ENCODE data around the gene HTR2C. TPM values are rescaled to one million over a fixed set of nuclear protein-coding genes. Genes with fewer than 3 reads are reported as not detected.
"Not testable (repeated sequence)": the region's sequence is repeated elsewhere in the genome, so short reads cannot be mapped to it uniquely, and the experiment has no call there.

The HTR2C gene
- 3.4 TPM for total RNA-seq
- polyA plus RNA-seq = 0.01 TPM

DNA sequence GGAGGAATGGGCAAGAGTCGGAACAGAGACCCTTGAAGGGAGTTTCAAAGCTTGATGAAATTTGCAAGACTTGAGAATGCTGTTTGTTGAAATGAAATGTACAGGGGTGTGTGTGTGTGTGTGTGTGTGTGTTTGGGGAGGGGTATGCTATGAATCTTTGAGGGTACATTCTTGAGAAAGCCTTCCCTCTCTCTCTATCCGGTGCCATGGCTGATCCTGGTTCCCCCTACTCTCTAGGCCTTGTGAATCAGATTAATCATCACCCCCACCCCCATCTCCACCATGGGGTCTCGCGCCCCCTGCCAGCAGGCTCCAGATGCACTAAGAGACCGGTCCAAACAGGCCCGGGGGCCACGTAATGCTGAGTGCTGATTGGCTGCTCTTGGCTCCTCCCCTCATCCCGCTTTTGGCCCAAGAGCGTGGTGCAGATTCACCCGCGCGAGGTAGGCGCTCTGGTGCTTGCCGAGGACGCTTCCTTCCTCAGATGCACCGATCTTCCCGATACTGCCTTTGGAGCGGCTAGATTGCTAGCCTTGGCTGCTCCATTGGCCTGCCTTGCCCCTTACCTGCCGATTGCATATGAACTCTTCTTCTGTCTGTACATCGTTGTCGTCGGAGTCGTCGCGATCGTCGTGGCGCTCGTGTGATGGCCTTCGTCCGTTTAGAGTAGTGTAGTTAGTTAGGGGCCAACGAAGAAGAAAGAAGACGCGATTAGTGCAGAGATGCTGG lies at the start of gene HTR2C:
Gene HTR2C, plus strand, starts transcription at position 441 of the 729 bp plus-strand sequence. CDS start 142,851 bp downstream, outside the sequence.
- Histone ChIP-seq H3K36me3 (ENCODE audit: insufficient read depth) (no peaks in the 10 kb centered on the region), H3K4me1 (ENCODE audit: insufficient read depth) (no peaks in the 10 kb centered on the region), H3K4me3 (ENCODE audit: low read depth, low read length) (peak within 1 kb of the TSS; percentile 26), H3K27ac (ENCODE audit: low read depth) (no peak within 1 kb of the TSS)
- WGBS = 10% methylated on average over 34 of the region's 34 CpGs
- no peak for DNase-seq (ENCODE audit: extremely low spot score)

DNA sequence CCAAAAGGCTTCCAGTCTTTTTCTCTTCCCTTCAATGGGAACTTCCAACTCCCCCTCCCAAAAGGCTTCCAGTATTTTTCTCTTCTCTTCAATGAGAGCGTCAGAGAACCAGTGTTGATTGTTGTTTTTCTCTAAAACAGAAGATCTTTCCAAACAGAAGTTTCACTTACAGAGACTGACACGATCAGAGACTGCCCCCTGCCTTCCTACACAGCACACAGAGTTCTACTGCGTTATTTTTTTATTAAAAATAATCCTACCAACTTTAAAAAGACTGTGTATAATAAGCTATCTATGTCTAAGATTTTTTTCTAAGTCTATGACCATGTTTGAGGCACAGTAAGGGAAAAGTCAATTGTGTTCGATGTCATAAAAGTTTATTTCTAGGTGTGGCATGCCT lies 3.5 kb upstream of the HTR2C start:
- 37% methylated on average over 4 of the region's 4 CpGs for WGBS
- no peak for DNase-seq (ENCODE audit: extremely low spot score)
- no peak overlapping the region for H3K27ac ChIP-seq (ENCODE audit: low read depth)
- H3K36me3 ChIP-seq (ENCODE audit: insufficient read depth) = no peaks in the 10 kb centered on the region
- H3K4me3 ChIP-seq (ENCODE audit: low read depth, low read length) = no peak overlapping the region
- H3K4me1 ChIP-seq (ENCODE audit: insufficient read depth) = no peaks in the 10 kb centered on the region

DNA sequence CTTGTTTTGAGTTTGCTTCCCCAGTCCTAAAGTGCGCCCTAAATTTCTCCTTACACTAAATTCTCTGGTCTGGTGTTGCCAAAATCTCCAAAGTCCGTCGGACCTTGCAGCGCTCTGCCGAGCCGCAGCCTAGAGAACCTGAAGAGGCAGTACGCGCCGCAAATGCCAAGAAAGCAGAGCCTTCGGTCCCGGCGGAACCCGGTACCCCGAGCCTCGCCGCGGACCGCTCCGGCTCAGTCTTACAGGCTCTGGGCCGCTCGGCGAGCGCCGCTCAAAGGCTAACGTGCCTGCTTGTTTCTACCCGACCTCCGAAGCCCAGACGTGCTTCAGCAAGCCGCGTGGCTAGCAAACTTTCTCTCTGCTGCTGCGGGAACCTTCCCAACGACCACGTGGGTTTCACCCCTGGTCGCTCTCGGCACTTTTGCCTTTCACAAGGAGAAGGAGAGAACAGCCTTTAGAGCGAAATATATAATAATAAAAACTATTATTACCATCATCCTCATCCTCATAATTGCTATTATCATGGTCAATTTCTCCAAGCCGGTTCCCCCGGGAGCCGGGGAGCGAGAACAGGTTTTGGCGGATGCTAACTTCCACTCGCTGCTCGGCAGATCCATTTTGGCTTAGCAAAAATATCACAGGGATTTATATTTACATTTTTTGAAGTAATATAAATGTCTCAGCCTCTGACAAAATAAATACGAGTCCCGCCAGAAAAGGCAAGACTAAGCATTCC lies 2.2 kb upstream of the HTR2C start:
- no peak for DNase-seq (ENCODE audit: extremely low spot score)
- Histone ChIP-seq H3K4me1 (ENCODE audit: insufficient read depth) (no peaks in the 10 kb centered on the region), H3K36me3 (ENCODE audit: insufficient read depth) (no peaks in the 10 kb centered on the region), H3K4me3 (ENCODE audit: low read depth, low read length) (no peak overlapping the region), H3K27ac (ENCODE audit: low read depth) (no peak overlapping the region)
- 2% methylated on average over 45 of the region's 45 CpGs for WGBS

DNA sequence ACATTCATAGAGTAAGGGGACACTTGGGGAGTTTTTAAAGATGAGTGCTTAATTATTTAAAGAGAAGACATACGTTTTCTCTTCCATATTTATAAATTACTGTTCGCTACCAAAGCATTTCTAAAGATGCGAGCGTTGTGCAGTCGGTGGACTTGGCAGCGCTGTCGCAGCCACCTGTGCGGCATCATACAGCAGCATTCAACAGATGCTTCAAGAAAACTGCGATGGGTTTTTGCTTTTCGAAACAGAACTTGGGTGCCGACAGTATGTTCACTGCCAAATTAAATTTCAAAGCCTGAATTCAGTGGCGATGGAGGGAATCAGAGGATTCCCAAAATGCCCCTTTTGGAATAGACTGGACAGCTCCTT lies 1.6 kb upstream of the HTR2C start:
- H3K4me1 ChIP-seq (ENCODE audit: insufficient read depth) = no peaks in the 10 kb centered on the region
- H3K36me3 ChIP-seq (ENCODE audit: insufficient read depth) = no peaks in the 10 kb centered on the region
- DNase-seq (ENCODE audit: extremely low spot score) = no peak
- 6% methylated on average over 12 of the region's 12 CpGs for WGBS
- H3K4me3 ChIP-seq (ENCODE audit: low read depth, low read length) = no peak overlapping the region
- no peak overlapping the region for H3K27ac ChIP-seq (ENCODE audit: low read depth)

DNA sequence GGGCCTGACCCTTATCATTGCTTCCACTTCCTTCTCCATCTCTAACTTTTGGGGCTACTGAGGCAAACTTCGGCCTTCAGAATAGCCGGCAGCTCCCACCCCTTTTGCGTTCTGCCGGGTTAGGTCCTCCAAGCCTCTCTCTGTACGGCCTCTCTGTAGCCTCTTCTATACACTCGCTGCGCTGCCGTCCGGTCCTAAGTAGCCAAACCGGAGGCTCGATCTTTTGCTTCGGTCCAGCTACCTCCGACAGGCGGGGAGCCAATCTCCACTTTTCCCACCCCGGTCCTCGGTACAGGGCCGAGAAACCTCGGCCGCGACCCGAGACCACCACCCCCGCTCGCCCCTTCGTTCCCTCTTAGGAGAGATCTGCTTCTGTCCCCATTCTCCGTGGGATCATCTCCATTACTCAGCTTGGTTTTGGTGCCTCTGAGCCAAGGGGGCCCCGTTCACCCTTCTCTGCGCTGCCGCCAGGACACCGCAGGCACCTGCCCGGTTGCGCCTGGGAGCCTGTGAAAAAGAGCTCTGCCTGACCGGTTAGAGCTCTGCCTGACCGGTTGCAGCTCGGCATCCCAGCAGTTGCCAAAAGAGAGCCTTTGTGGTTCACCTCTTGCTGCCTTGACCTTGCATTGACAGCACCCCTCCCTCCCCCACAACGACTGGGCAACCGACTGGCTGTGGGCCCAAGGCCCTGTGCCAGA lies 1.0 kb upstream of the HTR2C start:
- no peak for DNase-seq (ENCODE audit: extremely low spot score)
- 16% methylated on average over 36 of the region's 36 CpGs for WGBS
- H3K4me1 ChIP-seq (ENCODE audit: insufficient read depth) = no peaks in the 10 kb centered on the region

DNA sequence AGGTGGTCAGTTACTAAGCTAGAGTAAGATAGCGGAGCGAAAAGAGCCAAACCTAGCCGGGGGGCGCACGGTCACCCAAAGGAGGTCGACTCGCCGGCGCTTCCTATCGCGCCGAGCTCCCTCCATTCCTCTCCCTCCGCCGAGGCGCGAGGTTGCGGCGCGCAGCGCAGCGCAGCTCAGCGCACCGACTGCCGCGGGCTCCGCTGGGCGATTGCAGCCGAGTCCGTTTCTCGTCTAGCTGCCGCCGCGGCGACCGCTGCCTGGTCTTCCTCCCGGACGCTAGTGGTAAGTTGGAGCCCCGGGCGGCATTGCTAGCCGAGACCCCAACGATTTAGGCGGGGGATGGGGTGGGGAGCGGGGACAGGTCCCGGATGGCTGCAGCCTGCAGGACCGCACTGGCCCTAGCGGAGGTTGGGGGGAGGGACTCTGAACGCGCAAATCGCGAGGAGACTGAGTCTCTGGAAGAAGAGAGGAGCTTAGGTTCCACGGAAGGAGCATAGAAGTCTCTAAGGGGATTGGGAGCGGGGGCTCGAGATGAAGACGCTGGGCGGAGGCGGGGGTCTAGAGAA lies 573 bp downstream of the HTR2C start:
- Histone ChIP-seq H3K27ac (ENCODE audit: low read depth) (no peak overlapping the region), H3K4me1 (ENCODE audit: insufficient read depth) (no peaks in the 10 kb centered on the region), H3K4me3 (ENCODE audit: low read depth, low read length) (peak overlapping the region; percentile 26), H3K36me3 (ENCODE audit: insufficient read depth) (no peaks in the 10 kb centered on the region)
- under 1% methylated on average over 56 of the region's 56 CpGs for WGBS
- DNase-seq (ENCODE audit: extremely low spot score) = no peak

More for the DNA sequence above, 1.0 kb upstream of the HTR2C start:
- no peak overlapping the region for H3K27ac ChIP-seq (ENCODE audit: low read depth)
- H3K36me3 ChIP-seq (ENCODE audit: insufficient read depth) = no peaks in the 10 kb centered on the region
- H3K4me3 ChIP-seq (ENCODE audit: low read depth, low read length) = no peak overlapping the region

DNA sequence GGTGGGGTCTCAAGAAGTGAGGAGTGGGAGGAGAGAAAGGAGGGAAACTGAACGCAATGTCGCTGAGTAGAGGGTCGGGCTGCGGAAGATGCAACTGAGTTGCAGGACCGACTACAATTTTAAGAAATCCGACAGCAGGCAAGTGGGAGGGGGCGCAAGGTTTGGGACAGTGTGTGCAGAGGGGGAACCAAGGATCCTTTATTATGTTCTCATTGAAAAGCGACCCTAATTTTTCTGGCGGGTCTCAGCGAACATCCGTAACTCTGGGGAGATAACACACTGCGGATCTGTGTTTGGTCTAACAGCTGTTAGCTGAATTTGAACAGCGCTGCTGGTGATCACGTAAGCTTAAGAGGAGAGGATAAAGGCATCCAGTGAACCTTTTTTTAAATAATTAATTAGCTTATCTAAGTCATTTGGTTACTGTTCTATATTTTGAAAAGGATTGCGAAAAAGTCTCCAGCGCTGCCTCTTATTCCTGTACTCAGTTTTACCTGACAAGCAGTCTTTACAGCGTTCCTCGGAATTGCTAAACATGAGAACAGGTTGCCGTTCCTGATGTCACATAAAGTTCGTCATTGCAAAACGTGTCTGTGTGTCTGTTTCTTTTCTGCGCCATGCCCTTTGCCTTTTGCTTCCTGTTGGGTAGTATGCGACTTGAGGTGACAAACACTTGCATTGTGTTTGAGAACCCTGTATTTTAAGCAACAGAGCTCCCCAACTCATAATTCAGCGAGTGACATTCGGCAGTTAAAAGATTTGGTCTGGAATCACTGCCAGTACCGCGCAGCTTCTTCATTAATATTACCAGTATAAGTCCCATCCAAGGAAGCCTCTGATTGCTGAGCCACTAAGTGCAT lies 1.3 kb downstream of the HTR2C start:
- no peak for DNase-seq (ENCODE audit: extremely low spot score)
- Histone ChIP-seq H3K27ac (ENCODE audit: low read depth) (no peak overlapping the region), H3K4me1 (ENCODE audit: insufficient read depth) (no peaks in the 10 kb centered on the region), H3K36me3 (ENCODE audit: insufficient read depth) (no peaks in the 10 kb centered on the region), H3K4me3 (ENCODE audit: low read depth, low read length) (no peak overlapping the region)
- 6% methylated on average over 27 of the region's 27 CpGs for WGBS

DNA sequence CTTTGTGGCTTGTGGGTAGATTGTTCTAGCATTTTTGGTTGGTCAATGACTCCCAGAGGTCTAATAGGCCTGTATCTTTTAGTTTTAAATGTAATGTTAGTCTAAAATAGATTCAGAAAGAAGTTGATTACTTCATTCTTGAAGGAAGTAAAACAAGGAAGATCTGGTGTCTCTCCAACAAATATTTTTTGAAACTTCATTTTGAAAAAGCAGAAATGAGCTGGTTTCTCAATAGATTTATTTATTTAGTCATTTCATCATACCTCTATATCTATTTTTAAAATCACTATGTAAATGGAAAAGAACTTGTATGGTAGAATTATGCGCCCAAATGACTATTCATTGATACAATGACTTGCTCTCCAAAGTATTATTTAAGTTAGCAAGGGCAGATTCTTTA lies 7.2 kb downstream of the HTR2C start:
- Histone ChIP-seq H3K27ac (ENCODE audit: low read depth) (no peak overlapping the region), H3K4me1 (ENCODE audit: insufficient read depth) (no peaks in the 10 kb centered on the region), H3K4me3 (ENCODE audit: low read depth, low read length) (no peak overlapping the region), H3K36me3 (ENCODE audit: insufficient read depth) (no peaks in the 10 kb centered on the region)
- DNase-seq (ENCODE audit: extremely low spot score) = no peak
- whole genome bisulfite sequencing = 95% methylated on average over 1 of the region's 1 CpG

DNA sequence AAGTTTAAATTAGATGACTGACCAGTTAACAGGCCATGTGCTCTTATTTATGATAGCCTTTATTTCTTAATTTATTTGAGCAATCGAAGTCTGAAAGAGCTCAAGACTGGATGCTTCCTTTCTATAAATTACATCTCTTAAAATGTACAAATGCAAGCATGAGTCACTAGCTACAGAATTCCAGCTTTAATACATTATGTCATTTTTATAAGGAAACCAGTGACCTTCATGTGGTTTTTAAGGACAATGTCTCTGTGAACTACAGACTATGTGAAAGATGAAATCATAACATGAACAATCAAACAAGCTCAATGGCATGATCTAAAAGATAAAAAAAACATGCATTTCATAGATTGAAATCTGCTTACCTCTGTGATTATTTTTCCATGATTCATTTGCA lies 15.4 kb downstream of the HTR2C start:
- no peaks in the 10 kb centered on the region for H3K4me1 ChIP-seq (ENCODE audit: insufficient read depth)
- no peak overlapping the region for H3K27ac ChIP-seq (ENCODE audit: low read depth)
- DNase-seq (ENCODE audit: extremely low spot score) = no peak
- 44% methylated on average over 1 of the region's 1 CpG for WGBS
- no peaks in the 10 kb centered on the region for H3K36me3 ChIP-seq (ENCODE audit: insufficient read depth)
- H3K4me3 ChIP-seq (ENCODE audit: low read depth, low read length) = no peak overlapping the region

DNA sequence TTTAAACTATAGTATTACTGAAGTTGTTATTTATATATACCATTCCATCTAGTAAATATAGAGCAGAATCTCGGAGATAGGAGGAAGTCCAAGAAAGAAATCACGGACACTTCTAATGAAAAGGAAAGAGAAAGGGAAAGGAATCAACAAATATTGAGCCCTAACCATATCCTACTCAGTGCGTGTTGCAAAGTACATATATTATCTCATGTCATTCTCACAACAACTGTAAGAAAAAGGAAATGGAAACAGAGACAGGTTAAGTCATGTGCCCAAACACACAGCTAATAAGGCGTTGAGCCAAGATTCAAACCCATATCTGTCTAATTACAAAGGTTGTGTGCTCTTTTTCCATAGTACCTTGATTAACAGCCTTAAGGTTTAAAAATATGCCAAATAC lies 16.0 kb downstream of the HTR2C start:
- H3K36me3 ChIP-seq (ENCODE audit: insufficient read depth) = no peaks in the 10 kb centered on the region
- H3K4me1 ChIP-seq (ENCODE audit: insufficient read depth) = no peaks in the 10 kb centered on the region
- 54% methylated on average over 4 of the region's 4 CpGs for WGBS
- H3K27ac ChIP-seq (ENCODE audit: low read depth) = no peak overlapping the region
- no peak overlapping the region for H3K4me3 ChIP-seq (ENCODE audit: low read depth, low read length)
- no peak for DNase-seq (ENCODE audit: extremely low spot score)

DNA sequence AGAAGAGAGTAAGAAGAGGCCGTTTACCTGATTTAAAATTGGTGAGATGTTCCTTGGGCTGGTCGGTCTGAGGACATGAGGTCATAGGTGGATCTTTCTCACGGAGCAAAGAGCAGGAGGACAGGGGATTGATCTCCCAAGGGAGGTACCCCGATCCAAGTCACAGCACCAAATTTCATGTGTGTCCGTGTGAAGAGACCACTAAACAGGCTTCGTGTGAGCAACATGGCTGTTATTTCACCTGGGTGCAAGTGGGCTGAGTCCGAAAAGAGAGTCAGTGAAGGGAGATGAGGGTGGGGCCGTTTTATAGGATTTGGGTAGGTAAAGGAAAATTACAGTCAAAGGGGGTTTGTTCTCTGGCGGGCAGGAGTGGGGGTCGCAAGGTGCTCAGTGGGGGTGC lies 22.7 kb downstream of the HTR2C start:
- 81% methylated on average over 8 of the region's 10 CpGs for whole genome bisulfite sequencing
- H3K36me3 ChIP-seq (ENCODE audit: insufficient read depth); H3K4me3 ChIP-seq (ENCODE audit: low read depth, low read length); DNase-seq (ENCODE audit: extremely low spot score); H3K4me1 ChIP-seq (ENCODE audit: insufficient read depth); H3K27ac ChIP-seq (ENCODE audit: low read depth): not testable (repeated sequence)

DNA sequence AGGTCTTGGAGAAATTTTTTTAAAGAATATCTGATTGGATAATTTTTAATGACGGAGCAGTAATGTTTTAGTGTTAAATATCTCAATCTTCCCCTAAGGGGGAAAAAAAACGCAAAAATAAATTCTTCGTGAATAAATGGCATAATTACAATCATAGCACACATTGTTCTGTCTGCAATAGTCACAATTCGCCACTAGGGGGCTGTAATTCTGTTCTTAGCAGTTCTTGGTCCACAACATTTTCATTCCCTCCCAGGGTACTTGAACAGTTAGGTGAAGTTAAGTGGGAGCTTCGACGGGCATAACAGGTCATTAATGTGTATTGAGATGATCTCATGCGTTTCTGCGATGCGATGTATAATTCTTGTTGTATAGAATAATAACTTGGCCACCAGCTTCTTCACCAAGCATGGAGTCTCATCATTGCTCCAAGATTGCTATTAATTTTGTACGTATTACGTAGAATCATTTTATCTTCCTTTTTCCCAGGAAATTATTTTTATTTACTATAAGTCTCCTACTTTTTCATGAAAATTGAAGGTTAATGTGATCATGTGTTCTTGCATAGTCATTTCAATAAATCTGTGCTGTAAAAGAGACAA lies 27.2 kb downstream of the HTR2C start:
- no peak overlapping the region for H3K27ac ChIP-seq (ENCODE audit: low read depth)
- no peak for DNase-seq (ENCODE audit: extremely low spot score)
- no peaks in the 10 kb centered on the region for H3K4me1 ChIP-seq (ENCODE audit: insufficient read depth)
- 63% methylated on average over 11 of the region's 11 CpGs for WGBS
- no peak overlapping the region for H3K4me3 ChIP-seq (ENCODE audit: low read depth, low read length)
- no peaks in the 10 kb centered on the region for H3K36me3 ChIP-seq (ENCODE audit: insufficient read depth)

DNA sequence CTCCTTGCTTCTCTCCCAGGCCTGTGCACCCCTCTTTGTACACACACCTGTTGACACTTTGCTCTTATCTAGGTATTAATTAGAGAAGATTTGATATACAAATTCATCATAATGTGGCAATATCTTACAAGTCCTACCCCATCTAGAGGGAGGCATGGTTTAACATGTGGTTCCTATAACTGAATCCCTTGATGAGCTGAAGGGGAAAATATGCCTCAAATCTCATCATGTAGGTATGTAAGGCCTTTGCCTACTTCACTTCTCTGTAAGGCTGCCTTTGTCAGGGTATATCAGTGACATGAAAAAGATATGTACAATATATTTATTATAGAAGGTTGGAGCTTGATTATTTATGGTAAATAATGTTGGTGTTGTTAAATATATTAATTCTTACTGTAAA lies 31.9 kb downstream of the HTR2C start:
- Histone ChIP-seq H3K4me1 (ENCODE audit: insufficient read depth) (no peaks in the 10 kb centered on the region), H3K4me3 (ENCODE audit: low read depth, low read length) (no peak overlapping the region), H3K27ac (ENCODE audit: low read depth) (no peak overlapping the region), H3K36me3 (ENCODE audit: insufficient read depth) (no peaks in the 10 kb centered on the region)
- DNase-seq (ENCODE audit: extremely low spot score) = no peak

Measured in urinary bladder (tissue), 4 donors.